ENCODE measurements around the gene POLD1.
"Not testable (repeated sequence)": the region's sequence is repeated elsewhere in the genome, so short reads cannot be mapped to it uniquely, and the experiment has no call there.

The POLD1 gene

DNA sequence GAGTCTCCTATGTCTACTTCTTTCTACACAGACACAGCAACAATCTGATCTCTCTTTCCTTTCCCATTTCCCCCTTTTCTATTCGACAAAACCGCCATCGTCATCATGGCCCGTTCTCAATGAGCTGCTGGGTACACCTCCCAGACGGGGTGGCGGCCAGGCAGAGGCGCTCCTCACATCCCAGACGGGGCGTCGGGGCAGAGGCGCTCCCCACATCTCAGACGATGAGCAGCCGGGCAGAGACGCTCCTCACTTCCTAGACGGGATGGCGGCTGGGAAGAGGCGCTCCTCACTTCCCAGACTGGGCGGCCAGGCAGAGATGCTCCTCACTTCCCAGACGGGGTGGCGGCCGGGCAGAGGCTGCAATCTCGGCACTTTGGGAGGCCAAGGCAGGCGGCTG is 6.8 kb downstream of the POLD1 start:
- DNase-seq (ENCODE audit: low read depth, low spot score): not testable (repeated sequence)

DNA sequence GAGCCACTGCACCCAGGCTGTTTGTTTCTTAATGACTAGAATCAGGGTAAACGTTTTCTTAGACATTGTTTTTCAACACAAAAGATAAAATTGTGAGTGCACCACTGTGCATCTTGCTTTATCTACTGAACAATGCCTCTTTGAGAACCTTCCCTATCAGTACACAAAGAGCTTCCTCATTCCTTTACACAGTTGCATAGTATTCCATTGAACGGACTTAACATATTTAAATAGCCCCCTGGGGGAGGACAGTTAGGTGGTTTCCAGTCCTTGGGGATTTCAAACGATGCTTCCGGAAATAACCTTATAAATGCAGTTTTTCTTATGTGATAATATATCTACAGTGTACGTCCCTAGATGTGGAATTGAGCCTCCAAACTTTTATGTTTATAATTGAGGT is 8.6 kb downstream of the POLD1 start:
- DNase-seq (ENCODE audit: low read depth, low spot score): no peak

DNA sequence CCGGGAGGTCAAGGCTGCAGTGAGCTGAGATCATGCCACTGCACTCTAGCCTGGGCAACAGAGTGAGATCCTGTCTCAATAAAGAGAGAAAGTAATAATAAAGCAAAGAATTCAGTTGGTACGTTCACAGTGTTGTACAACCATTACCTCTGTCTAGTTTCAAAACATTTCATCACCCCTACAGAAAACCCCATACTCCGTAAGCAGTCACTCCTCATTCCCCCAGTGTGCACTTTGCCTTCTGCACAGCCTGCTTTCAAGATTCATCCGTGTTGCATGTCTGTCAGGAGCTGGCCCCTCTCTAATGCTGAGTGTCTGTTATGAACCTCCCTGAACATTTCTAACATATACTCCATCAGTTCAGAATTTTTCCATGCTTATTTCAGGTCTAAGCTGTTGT is 9.4 kb downstream of the POLD1 start:
- DNase-seq (ENCODE audit: low read depth, low spot score): no peak

DNA sequence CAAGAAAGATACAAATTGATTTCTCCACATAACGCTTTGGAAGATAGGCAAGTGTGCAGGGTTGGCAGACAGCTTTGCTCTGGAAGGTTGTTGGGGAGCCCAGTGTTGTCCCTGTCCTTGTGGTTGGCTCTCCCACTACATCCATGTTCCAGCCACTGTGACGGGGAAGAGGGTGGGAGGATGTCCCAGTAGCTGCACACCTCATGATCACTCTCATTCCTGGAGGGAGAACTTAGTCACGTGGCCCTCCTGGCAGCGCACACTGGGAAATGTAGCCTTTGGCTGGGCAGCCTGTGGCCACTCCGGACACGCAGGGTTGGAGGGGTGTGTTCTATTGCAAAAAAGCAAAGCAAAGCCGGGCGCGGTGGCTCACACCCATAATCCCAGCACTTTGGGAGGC is 9.9 kb downstream of the POLD1 start:
- no peak for DNase-seq (ENCODE audit: low read depth, low spot score)

DNA sequence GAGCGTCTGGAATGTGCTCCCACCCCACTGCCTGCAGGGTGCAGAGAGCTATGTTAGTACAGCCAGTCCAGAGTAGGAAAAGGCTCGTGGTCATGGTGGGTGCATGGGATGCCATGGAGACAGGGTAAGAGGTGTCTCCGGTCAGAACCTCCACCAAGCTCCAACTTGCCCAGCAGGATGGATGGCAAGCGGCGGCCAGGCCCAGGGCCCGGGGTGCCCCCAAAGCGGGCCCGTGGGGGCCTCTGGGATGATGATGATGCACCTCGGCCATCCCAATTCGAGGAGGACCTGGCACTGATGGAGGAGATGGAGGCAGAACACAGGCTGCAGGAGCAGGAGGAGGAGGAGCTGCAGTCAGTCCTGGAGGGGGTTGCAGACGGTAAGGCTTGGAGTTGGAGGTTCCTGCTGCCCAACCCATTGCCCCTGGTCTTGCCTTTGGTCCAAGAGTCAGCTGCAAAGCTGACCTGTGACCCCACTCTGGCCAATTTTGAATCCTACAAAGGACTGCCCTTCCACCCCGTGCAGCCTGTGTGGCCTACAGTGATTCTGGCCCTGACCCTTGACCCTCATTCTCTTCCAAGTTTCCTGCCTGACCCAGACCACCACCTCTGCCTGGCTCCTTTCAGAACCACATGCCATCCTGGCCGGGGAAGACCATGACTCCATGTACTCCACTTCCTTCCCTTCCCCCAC is 14.7 kb downstream of the POLD1 start:
- no peak for DNase-seq (ENCODE audit: low read depth, low spot score)

DNA sequence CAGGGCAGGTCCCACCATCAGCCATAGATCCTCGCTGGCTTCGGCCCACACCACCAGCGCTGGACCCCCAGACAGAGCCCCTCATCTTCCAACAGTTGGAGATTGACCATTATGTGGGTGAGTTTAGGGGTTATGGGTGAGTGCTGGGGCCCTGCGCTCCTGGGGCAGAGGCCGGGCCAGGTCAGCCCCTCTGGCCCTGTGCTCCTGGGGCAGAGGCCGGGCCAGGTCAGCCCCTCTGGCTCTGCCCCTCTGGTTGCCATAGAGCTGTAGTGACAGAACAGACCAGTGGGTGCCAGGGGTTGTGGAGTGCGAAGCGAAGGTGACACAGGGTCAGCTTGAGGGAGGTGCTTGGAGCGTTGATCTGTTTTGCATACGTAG is 15.2 kb downstream of the POLD1 start:
- DNase-seq (ENCODE audit: low read depth, low spot score): no peak

DNA sequence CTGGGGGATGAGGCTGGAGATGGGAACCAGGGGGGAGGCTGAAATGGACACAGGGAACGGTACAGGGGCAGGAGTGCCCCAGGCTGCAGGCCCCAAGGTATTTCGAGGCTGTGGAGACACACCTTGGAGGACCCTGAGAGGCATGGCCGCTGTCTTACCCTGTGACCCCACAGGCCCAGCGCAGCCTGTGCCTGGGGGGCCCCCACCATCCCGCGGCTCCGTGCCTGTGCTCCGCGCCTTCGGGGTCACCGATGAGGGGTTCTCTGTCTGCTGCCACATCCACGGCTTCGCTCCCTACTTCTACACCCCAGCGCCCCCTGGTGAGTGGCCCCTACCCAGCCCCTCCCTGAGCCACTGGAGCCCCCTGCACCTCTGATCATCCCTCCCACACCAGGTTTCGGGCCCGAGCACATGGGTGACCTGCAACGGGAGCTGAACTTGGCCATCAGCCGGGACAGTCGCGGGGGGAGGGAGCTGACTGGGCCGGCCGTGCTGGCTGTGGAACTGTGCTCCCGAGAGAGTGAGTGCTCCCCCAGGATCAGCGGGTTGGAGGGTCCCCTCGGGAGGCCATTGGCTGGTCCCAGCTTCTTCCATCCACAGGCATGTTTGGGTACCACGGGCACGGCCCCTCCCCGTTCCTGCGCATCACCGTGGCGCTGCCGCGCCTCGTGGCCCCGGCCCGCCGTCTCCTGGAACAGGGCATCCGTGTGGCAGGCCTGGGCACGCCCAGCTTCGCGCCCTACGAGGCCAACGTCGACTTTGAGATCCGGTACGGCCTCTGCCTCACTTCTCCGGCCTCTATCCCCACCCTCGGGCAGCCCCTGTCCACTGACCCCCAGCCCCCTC is 17.7 kb downstream of the POLD1 start:
- no peak for DNase-seq (ENCODE audit: low read depth, low spot score)

DNA sequence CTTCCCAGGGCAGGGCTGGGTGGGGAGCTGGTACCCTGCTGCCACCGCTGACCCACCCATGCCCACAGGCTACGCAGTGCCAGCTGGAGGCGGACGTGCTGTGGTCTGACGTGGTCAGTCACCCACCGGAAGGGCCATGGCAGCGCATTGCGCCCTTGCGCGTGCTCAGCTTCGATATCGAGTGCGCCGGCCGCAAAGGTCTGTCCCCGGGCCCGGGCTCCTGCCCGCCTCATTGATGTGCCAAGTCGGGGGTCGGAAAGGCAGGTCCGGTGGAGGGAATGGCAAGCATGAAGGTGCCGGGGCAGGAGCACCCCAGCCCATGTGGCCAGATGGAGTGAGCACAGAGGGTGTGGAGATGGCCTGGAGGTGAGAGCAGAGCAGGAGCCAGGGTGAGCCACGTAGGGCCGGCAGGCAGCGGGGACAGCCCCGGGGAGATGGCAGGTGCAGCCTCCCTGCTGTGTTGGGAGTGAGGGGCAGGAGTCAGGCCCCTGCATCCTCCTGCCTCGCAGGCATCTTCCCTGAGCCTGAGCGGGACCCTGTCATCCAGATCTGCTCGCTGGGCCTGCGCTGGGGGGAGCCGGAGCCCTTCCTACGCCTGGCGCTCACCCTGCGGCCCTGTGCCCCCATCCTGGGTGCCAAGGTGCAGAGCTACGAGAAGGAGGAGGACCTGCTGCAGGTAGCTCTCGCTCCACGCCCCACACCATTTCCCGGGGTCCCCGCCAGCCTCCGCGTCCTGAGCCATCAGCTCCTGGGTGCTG is 18.6 kb downstream of the POLD1 start:
- DNase-seq (ENCODE audit: low read depth, low spot score): no peak

DNA sequence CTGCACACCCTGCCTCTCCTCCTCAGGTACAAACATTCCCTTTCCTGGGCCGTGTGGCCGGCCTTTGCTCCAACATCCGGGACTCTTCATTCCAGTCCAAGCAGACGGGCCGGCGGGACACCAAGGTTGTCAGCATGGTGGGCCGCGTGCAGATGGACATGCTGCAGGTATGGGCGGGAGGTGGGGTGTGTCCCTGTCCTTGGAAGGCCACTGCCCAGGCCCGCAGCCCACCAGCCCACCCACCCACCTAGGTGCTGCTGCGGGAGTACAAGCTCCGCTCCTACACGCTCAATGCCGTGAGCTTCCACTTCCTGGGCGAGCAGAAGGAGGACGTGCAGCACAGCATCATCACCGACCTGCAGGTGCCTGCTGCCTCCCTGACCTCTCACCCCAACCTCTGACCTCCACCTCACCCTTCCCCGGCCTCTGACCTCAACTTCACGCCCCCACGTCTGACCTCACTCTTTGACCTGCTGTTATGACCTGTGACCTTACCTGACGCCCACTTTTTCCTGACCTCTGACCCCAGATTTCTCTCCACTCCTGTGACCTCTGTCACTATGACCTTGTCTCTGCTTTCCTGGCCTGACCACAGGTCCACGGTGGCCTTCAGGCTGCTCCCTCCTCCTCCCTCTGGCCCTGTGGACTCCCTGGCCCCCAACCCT is 22.1 kb downstream of the POLD1 start:
- no peak for DNase-seq (ENCODE audit: low read depth, low spot score)

DNA sequence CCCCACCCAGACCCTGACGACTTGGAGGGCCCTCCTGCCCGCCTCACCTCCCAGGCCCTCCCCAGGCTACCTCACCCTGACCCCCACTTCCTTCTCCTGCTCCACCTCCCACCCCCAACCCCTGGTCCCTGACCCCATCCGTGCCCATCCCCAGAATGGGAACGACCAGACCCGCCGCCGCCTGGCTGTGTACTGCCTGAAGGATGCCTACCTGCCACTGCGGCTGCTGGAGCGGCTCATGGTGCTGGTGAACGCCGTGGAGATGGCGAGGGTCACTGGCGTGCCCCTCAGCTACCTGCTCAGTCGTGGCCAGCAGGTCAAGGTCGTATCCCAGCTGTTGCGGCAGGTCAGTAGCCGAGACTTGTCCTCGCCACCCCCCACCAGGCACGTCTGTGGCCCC is 22.7 kb downstream of the POLD1 start:
- DNase-seq (ENCODE audit: low read depth, low spot score): no peak

DNA sequence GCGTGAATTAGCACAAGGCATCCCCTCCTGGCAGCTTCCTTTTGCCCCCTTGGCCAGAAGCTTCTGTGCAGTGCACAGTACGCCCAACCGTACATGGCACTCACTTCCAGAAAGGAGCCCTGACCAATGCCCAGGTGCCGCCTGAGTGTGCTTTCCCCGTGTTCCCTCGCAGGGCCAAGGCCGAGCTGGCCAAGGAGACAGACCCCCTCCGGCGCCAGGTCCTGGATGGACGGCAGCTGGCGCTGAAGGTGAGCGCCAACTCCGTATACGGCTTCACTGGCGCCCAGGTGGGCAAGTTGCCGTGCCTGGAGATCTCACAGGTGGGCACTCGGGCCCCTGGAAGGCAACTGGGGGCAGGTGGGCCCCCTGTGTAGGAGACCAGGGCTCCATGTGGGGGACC is 25.2 kb downstream of the POLD1 start:
- no peak for DNase-seq (ENCODE audit: low read depth, low spot score)

DNA sequence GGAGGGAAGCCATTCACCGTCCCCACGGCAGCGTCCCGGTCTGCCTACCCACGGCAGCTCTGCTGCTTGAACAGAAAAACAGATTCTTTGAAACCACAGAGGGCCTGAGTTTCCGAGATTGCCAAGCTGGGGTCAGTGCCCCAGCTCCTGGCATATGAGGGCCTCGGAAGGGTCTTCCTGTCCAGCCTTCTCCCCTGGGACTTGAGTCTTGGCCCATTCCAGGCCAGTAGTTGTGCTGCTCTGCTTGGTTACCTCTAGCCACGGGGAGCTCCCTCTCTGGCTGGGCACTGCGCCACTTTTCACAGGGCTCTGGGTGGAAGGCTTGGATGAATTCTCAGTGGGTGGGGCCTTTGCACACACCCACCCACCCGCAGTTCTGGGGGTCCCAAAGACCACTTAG is 26.0 kb downstream of the POLD1 start:
- no peak for DNase-seq (ENCODE audit: low read depth, low spot score)

DNA sequence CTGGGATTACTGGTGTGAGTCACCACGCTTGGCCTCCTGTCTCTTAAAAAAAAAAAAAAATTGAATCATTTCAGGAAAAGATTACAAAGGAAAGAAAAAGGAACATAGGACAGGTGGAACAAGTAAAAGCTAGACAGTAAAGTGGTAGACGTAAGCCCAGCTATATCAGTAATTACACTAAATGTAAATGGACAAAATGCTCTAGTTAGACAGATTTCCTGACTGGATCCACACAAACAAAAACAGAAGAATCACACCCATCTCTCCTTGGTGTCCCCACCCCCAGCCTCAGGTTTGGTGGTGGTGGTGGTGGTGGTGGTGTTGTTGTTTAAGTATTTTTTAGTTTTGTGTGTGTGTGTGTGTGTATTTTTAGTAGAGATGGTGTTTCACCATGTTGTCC is 28.3 kb downstream of the POLD1 start:
- no peak for DNase-seq (ENCODE audit: low read depth, low spot score)

DNA sequence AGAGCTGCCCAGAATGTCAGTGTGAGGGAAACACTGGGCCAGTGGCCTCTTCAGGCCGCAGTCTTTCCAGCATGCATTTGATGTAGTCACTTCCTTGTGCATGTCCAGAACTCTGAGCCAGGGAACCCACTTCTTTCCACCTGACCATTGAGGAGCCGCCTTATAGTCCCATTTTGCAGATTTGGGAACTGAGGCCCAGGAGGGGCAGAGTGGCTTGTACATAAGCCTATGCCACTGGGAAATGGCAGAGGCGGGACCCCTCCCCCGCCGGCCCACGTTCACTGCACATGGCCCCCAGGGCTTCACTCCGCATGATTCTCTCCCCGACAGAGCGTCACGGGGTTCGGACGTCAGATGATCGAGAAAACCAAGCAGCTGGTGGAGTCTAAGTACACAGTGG is 28.9 kb downstream of the POLD1 start:
- no peak for DNase-seq (ENCODE audit: low read depth, low spot score)

DNA sequence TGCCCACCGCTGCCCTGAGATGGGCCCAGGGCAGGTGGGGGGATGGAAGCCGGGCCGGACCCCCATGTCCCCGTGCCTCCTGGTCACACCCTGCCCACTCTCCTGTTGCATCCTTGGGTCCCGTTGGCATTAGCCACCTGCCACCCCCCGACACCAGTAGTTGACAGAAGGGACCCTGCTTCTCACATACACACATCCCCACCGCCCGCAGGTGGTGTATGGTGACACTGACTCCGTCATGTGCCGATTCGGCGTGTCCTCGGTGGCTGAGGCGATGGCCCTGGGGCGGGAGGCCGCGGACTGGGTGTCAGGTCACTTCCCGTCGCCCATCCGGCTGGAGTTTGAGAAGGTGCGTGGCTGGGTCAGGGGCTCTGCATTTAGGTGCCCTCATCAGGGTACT is 29.4 kb downstream of the POLD1 start:
- no peak for DNase-seq (ENCODE audit: low read depth, low spot score)

DNA sequence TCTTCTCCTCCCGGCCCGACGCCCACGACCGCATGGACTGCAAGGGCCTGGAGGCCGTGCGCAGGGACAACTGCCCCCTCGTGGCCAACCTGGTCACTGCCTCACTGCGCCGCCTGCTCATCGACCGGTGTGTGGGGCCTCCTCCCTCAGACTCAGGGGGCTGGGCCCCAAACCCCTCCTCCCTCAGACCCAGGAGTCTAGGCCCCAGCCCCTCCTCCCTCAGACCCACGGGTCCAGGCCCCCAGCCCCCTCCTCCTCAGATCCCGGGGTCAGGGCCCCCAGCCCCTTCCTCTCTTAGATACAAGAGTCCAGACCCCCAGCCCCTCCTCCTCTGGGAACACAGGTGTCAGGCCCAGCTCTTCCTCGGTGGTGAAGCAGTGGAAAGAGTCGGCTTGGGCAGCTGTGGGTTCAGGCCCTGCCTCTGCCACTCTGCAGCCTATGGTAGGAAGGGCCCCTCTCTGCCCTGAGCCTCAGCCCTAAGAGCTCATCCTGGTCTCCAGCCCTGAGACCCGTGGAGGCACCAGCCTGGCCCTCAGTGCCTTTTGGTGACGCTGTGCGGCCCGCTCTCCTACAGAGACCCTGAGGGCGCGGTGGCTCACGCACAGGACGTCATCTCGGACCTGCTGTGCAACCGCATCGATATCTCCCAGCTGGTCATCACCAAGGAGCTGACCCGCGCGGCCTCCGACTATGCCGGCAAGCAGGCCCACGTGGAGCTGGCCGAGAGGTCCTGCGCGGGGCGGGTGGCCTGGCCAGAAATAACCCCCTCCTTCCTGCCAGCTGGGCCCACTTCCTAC is 30.9 kb downstream of the POLD1 start:
- DNase-seq (ENCODE audit: low read depth, low spot score): no peak

DNA sequence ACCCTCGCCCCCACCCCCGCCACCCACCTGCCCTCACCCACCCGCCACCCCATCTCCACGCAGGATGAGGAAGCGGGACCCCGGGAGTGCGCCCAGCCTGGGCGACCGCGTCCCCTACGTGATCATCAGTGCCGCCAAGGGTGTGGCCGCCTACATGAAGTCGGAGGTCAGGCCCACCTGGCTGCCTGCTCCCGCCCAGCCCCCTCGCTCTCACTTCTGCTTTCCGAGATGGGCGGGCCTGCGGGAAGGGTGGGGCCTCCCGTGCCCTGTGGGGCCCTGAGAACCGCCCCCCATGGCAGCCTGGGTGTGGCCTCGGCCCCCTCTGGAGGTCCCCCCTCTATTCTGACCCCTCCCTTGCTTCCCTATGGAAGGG is 31.5 kb downstream of the POLD1 start:
- no peak for DNase-seq (ENCODE audit: low read depth, low spot score)

DNA sequence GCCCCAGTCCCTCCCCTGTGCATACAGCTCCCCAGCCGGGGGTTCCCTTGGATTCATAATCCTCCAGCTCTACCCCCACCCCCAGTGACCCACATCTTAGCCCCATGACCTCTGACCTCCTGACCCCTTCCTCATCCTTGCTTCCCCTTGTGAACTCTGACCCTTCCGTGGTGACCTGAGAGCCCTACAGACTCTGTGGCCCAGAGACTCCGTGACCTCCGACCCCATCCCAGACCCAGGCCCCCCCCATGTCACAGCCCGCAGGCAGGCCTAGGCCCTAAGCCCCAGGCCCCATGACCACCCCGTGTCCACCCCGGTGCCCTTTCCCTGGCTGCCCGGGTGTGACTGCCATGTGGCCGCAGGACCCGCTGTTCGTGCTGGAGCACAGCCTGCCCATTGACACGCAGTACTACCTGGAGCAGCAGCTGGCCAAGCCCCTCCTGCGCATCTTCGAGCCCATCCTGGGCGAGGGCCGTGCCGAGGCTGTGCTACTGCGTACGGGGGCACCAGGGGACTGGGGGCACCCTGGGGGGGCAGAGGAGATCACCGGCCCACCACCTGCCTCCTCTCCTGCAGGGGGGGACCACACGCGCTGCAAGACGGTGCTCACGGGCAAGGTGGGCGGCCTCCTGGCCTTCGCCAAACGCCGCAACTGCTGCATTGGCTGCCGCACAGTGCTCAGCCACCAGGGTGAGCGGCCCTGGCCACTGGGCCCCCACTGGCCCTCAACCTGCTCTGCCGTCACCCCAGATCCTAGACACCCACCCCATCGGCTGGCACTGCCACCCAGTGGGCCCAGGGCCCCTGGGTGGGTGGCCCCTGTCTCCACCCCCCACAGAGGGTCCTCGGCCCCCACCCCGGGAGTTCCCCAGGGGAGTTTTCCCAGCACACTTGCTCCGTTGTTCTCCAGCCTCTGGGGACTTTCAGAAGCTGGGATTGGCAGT is 32.2 kb downstream of the POLD1 start:
- DNase-seq (ENCODE audit: low read depth, low spot score): no peak

DNA sequence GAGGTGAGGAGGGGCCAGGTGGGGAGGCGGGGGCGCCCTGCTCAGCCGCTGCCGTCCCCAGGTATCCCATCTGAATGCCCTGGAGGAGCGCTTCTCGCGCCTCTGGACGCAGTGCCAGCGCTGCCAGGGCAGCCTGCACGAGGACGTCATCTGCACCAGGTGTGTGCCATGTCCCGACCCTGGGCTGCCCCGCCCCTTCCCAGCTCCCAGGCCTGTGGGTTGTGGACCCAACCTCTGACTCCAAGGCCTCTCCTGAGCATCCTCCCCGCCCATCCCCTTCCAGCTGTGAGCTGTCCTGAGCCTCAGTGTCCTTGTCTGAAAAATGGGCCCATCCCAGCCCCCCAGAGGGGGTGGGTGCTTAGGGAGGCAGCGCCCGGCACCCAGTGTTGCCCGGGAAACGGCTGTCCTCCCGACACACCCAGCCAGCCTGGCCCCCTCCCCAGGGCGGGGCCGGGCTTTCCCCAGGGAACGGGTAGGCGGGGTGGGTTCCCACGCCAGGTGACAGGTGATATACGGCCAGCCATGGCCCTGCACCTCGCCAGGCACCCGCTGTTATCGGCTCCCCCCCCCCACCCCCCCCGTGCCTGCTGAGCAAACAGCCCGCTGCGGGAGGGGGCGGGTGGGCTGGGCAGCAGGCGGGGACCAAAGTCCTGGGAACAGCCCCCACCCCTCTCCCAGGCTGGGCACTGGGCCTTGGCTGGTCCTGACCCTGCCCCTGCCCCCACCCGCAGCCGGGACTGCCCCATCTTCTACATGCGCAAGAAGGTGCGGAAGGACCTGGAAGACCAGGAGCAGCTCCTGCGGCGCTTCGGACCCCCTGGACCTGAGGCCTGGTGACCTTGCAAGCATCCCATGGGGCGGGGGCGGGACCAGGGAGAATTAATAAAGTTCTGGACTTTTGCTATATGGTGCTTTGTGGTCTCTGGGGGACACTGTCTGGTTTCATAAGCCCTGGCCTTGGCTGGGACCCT is 33.2 kb downstream of the POLD1 start:
- no peak for DNase-seq (ENCODE audit: low read depth, low spot score)

Measured in iPS DF 19.7 (cell line).